Hepatocyte (in vitro differentiated cells): ENCODE results near the gene KCND3.

Experiments used
- CTCF ChIP-seq: fragments of 200-600 bp; sonication (generic); IDR thresholded peaks from 2 replicates; pipeline ENCODE4 v1.5.1; 2016; ENCODE audit warnings: antibody characterized with exemption, mild to moderate bottlenecking; ENCODE audit not compliant: poor library complexity
- EZH2 ChIP-seq: fragments of 200-600 bp; sonication (generic); IDR thresholded peaks from 2 replicates; pipeline ENCODE4 v1.6.1; 2016; ENCODE audit warnings: antibody characterized with exemption, mild to moderate bottlenecking, borderline replicate concordance

- TF ChIP-seq EZH2: no peak
- TF ChIP-seq CTCF: no peak
Measured at GRCh38 chr1:111768625-111769024, 220.8 kb downstream of the KCND3 start.
